Erythroblast (primary cell): ENCODE results near the gene OTOR.

Source experiments
- GATA1 ChIP-seq: IDR thresholded peaks from 2 replicates; pipeline ENCODE4 v1.6.1; 2011; ENCODE audit warnings: low read depth, mild to moderate bottlenecking, control low read depth, low read length, moderate library complexity
- POLR2A ChIP-seq: IDR thresholded peaks from 2 replicates; pipeline ENCODE4 v1.6.1; 2011; ENCODE audit warnings: mild to moderate bottlenecking, low read length

DNA sequence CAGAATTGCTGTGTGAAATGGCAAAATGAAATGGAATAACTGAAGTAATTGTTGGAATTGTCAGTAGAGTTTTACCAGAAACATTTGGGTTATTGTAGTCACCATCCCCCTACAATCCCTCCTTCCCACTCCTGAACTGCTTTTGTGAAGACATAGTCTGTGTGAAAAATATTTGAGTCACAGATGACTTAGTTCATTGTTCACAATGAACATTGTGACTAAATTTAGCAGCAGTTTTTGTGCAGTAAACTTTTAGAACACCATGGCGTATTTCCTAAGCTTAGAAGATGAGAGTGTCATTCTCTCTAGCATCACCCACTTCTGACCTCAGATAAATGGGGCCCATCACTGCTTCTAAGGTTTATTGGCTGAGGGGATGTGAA lies 11.0 kb downstream of the OTOR start:
- no peak for TF ChIP-seq POLR2A
- no peak for TF ChIP-seq GATA1
